Esophagus squamous epithelium (tissue), 5 donors: ENCODE data around the gene MAP6D1. TPM values are rescaled to one million over a fixed set of nuclear protein-coding genes. Genes with fewer than 3 reads are reported as not detected.
"Not testable (repeated sequence)": the region's sequence is repeated elsewhere in the genome, so short reads cannot be mapped to it uniquely, and the experiment has no call there.

Source experiments
- DNase-seq: peaks from one replicate; lab custom pipeline; 2025; lab: John Stamatoyannopoulos, UW
- H3K27ac ChIP-seq, 4 donors: fragments of 200-600 bp; sonication (generic); one replicate each; pipeline ENCODE4 v1.5.1; 2016 to 2019; ENCODE audit warnings: mild to moderate bottlenecking in 1 of 4
- H3K27me3 ChIP-seq, 4 donors: fragments of 200-600 bp; sonication (generic); 1 replicate in 3 of 4; 2 replicates in 1 of 4; pipeline versions ENCODE4 v1.5.1 to v1.6.0; 2017 to 2021; ENCODE audit warnings: antibody characterized with exemption in 1 of 4
- H3K36me3 ChIP-seq, 3 donors: fragments of 200-600 bp; sonication (generic); one replicate each; pipeline ENCODE4 v1.5.1; 2016 to 2019
- H3K4me1 ChIP-seq, 3 donors: fragments of 200-600 bp; sonication (generic); one replicate each; pipeline ENCODE4 v1.5.1; 2017 to 2019
- H3K4me3 ChIP-seq, 4 donors: fragments of 200-600 bp; sonication (generic); 1 replicate in 3 of 4; 2 replicates in 1 of 4; pipeline ENCODE4 v1.5.1; 2016 to 2019; ENCODE audit warnings: mild to moderate bottlenecking in 2 of 4, moderate library complexity in 1 of 4
- H3K9me3 ChIP-seq, 3 donors: fragments of 200-600 bp; sonication (generic); one replicate each; pipeline ENCODE4 v1.5.1; 2016 to 2019
- POLR2A ChIP-seq, 4 donors: fragments of 450-650 bp; IDR thresholded peaks; one replicate each; pipeline ENCODE4 v1.6.1; 2017; ENCODE audit warnings: antibody characterized with exemption in 4 of 4, mild to moderate bottlenecking in 4 of 4, moderate library complexity in 3 of 4
- WGBS, 2 donors: methylation state at CpG; one replicate each; pipeline ENCODE4 v1.1.5; 2018; 5-methylcytosine and 5-hydroxymethylcytosine counted together
- intact Hi-C: fragments of 100-400 bp; cut with DNase I; formaldehyde crosslinking; loops from one replicate; pipeline ENCODE4 v1.15.0; 2022
- total RNA-seq, 4 donors: library from RNA; depleted of rRNA; stranded (reverse); fragments of >200 nt; gene quantifications; one replicate each; pipeline ENCODE4 v1.1.0, GENCODE V29; 2016
- TF ChIP-seq, protein P1 (sequence below), 6 experiments: fragments of 450-650 bp in 4 of 6; fragments of 200-600 bp in 2 of 6; sonication (generic) in 2 of 6; IDR thresholded peaks; one replicate each; pipeline ENCODE4 v1.5.1; 2016 to 2019; ENCODE audit warnings: antibody characterized with exemption in 6 of 6, mild to moderate bottlenecking in 4 of 6, moderate library complexity in 4 of 6
- donor health status: DM: yes; HTN: yes; CAD: no.

Gene MAP6D1
- total RNA-seq, 4 donors from 2014 or later = 2.0 to 5.1 (median 2.7) TPM; not detected in 1

DNA sequence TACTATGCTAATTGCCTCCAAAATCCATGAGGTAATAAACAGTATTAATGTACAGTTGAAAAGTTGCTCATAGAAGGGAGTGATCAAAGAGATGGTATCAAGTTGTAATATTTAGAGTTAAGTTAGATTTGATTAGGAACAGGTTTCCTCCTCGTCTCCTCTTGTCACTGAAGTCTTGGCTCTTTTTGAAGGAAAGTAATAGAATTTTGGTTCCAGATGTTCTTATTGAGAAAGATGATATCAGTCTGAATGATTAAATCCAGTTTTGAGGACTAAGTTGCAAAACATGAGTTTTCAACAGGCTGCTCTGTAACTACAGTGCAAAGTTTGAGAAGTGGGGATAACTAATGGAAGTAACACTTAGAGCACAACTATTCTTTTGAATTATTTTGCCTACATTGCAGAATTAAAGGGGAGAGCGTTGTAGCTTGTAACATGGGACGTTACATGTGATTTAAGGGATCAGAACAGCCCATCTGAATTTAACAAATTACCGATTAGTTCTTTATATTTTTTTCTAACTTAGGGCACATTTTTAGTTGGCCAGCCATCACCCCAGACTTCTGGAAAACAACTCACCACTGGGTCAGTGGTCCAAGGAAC lies 48.3 kb downstream of the MAP6D1 start:
- peaks cover 0 to 100% (median 21%) of the 10 kb centered on the region in 3 donors for H3K36me3 ChIP-seq
- no peak for TF ChIP-seq POLR2A (IDR thresholded peaks at IDR 0.05)
- TF ChIP-seq, protein P1, sequence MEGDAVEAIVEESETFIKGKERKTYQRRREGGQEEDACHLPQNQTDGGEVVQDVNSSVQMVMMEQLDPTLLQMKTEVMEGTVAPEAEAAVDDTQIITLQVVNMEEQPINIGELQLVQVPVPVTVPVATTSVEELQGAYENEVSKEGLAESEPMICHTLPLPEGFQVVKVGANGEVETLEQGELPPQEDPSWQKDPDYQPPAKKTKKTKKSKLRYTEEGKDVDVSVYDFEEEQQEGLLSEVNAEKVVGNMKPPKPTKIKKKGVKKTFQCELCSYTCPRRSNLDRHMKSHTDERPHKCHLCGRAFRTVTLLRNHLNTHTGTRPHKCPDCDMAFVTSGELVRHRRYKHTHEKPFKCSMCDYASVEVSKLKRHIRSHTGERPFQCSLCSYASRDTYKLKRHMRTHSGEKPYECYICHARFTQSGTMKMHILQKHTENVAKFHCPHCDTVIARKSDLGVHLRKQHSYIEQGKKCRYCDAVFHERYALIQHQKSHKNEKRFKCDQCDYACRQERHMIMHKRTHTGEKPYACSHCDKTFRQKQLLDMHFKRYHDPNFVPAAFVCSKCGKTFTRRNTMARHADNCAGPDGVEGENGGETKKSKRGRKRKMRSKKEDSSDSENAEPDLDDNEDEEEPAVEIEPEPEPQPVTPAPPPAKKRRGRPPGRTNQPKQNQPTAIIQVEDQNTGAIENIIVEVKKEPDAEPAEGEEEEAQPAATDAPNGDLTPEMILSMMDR (IDR thresholded peaks at IDR 0.05) = no peak
- WGBS, 2 donors = 84 to 93% methylated on average over 4 of the region's 4 CpGs
- H3K27ac ChIP-seq = no peak overlapping the region
- H3K4me3 ChIP-seq = no peak overlapping the region
- no peaks in the 10 kb centered on the region for H3K27me3 ChIP-seq
- H3K9me3 ChIP-seq = no peaks in the 10 kb centered on the region
- no peaks in the 10 kb centered on the region for H3K4me1 ChIP-seq
- DNase-seq = no peak
- intact Hi-C loops = no loop called here

- intact Hi-C loops, H3K9me3 ChIP-seq, H3K27ac ChIP-seq, H3K27me3 ChIP-seq, H3K4me3 ChIP-seq, H3K4me1 ChIP-seq, DNase-seq: not testable (repeated sequence)
- 69 to 79% methylated on average over 4 to 5 of the region's 5 CpGs for WGBS, 2 donors
- peaks cover 0 to 100% (median 21%) of the 10 kb centered on the region in 3 donors for H3K36me3 ChIP-seq
Measured at GRCh38 chr3:183776451-183776850, 48.9 kb downstream of the MAP6D1 start.

GRCh38 chr3:183775781-183776180 lies 49.6 kb downstream of the MAP6D1 start:
- no peak for TF ChIP-seq POLR2A (IDR thresholded peaks at IDR 0.05)
- TF ChIP-seq, protein P1 (IDR thresholded peaks at IDR 0.05) = no peak
- intact Hi-C loops = no loop called here
- no peaks in the 10 kb centered on the region for H3K4me1 ChIP-seq
- WGBS, 2 donors = 73 to 83% methylated on average over 5 of the region's 5 CpGs
- no peak overlapping the region for H3K4me3 ChIP-seq
- no peak overlapping the region for H3K27ac ChIP-seq
- peaks cover 0 to 99% (median 21%) of the 10 kb centered on the region in 3 donors for H3K36me3 ChIP-seq
- H3K27me3 ChIP-seq = no peaks in the 10 kb centered on the region
- no peak for DNase-seq
- H3K9me3 ChIP-seq = no peaks in the 10 kb centered on the region

DNA sequence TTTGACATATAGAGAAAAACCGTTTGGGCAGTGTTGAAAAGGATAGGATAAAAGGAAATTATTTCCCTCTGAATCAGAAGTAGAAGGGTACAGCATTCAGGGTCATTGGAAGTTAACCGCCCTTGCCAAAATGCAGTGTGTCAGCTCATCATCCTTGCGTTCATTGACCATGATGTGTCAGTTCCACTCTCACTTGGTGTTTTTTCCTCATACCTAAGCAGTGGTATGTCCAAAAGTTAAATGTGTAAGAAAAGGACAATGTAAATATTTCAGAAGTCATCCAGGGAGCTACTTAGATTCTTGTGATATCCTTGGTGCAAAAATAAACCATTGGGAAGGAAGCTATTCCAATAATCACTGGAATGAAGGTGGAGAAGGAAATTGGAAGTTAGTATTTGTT lies 50.7 kb downstream of the MAP6D1 start:
- peaks cover 0 to 91% (median 21%) of the 10 kb centered on the region in 3 donors for H3K36me3 ChIP-seq
- no peaks in the 10 kb centered on the region for H3K9me3 ChIP-seq
- DNase-seq = no peak
- no peaks in the 10 kb centered on the region for H3K4me1 ChIP-seq
- 67 to 76% methylated on average over 3 of the region's 3 CpGs for WGBS, 2 donors
- TF ChIP-seq, protein P1 (IDR thresholded peaks at IDR 0.05) = no peak
- no peak for TF ChIP-seq POLR2A (IDR thresholded peaks at IDR 0.05)
- no peak overlapping the region for H3K27ac ChIP-seq
- no peaks in the 10 kb centered on the region for H3K27me3 ChIP-seq
- intact Hi-C loops = no loop called here
- no peak overlapping the region for H3K4me3 ChIP-seq

GRCh38 chr3:183769453-183769852 lies 55.9 kb downstream of the MAP6D1 start:
- 88 to 92% methylated on average over 9 of the region's 9 CpGs for WGBS, 2 donors

More at GRCh38 chr3:183769453-183769852, 55.9 kb downstream of the MAP6D1 start:
- DNase-seq = no peak
- Histone ChIP-seq H3K27ac (no peak overlapping the region), H3K36me3 (peaks cover 0 to 66% (median 4%) of the 10 kb centered on the region in 3 donors), H3K9me3 (no peaks in the 10 kb centered on the region), H3K4me3 (no peak overlapping the region), H3K27me3 (no peaks in the 10 kb centered on the region), H3K4me1 (peaks cover 0 to 9% (median 0%) of the 10 kb centered on the region in 3 donors)
- TF ChIP-seq, protein P1 (IDR thresholded peaks at IDR 0.05) = no peak
- no peak for TF ChIP-seq POLR2A (IDR thresholded peaks at IDR 0.05)
- intact Hi-C loops = loop anchor here (10.0 kb wide), 1 partner anchor 295 kb away; no protein-coding TSS in a partner anchor
